Brain microvascular endothelial cell (primary cell): ENCODE results near the gene SLC9A7.

Experiments
- DNase-seq: peaks from one replicate; pipeline ENCODE4 v3.0.0-alpha.2; 2020
- H3K27ac ChIP-seq: fragments of 250-450 bp; sonication (Bioruptor Pico); 2 replicates; pipeline ENCODE4 v1.5.1; 2020; ENCODE audit warnings: mild to moderate bottlenecking, moderate library complexity
- H3K27me3 ChIP-seq: fragments of 250-450 bp; sonication (Bioruptor Pico); replicated peaks from 2 replicates; pipeline ENCODE4 v1.5.1; 2020; ENCODE audit warnings: mild to moderate bottlenecking
- H3K36me3 ChIP-seq: fragments of 250-450 bp; sonication (Bioruptor Pico); replicated peaks from 2 replicates; pipeline ENCODE4 v1.5.1; 2020; ENCODE audit warnings: mild to moderate bottlenecking
- H3K4me3 ChIP-seq: 2 replicates; pipeline ENCODE4 v1.5.1; 2011; ENCODE audit warnings: low read depth, mild to moderate bottlenecking, control low read depth, low read length, moderate library complexity
- CTCF ChIP-seq: IDR thresholded peaks from 2 replicates; pipeline ENCODE4 v1.5.1; 2011; ENCODE audit warnings: low read depth, mild to moderate bottlenecking, moderate library complexity, low read length, control low read depth, inconsistent platforms; ENCODE audit errors: missing control alignments
- in situ Hi-C: cut with HindIII; loops from 2 replicates; pipeline ENCODE4 v1.10.0; 2017; ENCODE audit warnings: low sequenced_read_pairs, low pct_ligation_motif_present

The SLC9A7 gene

GRCh38 chrX:46587158-46587557, 171.8 kb downstream of the SLC9A7 start:
- H3K27me3 ChIP-seq = no peaks in the 10 kb centered on the region
- TF ChIP-seq CTCF = no peak
- H3K36me3 ChIP-seq = no peaks in the 10 kb centered on the region
- H3K4me3 ChIP-seq = no peak overlapping the region
- DNase-seq = peak; percentile 62
- in situ Hi-C loops = no loop called here
- H3K27ac ChIP-seq = peak overlapping the region; percentile 81

- Histone ChIP-seq H3K27me3 (no peaks in the 10 kb centered on the region), H3K36me3 (no peaks in the 10 kb centered on the region), H3K27ac (no peak overlapping the region), H3K4me3 (no peak overlapping the region)
- in situ Hi-C loops = no loop called here
- TF ChIP-seq CTCF = no peak
- no peak for DNase-seq
These were observed 174.2 kb downstream of the SLC9A7 start for GRCh38 chrX:46584736-46585135.

- no peak overlapping the region for H3K4me3 ChIP-seq
- DNase-seq = peak; percentile 69
These were observed 176.0 kb downstream of the SLC9A7 start for GRCh38 chrX:46582966-46583365.

GRCh38 chrX:46582325-46582724, 176.6 kb downstream of the SLC9A7 start:
- no peaks in the 10 kb centered on the region for H3K27me3 ChIP-seq
- TF ChIP-seq CTCF = no peak
- H3K27ac ChIP-seq = peak overlapping the region; percentile 86
- H3K36me3 ChIP-seq = no peaks in the 10 kb centered on the region
- no peak for DNase-seq
- in situ Hi-C loops = no loop called here
- no peak overlapping the region for H3K4me3 ChIP-seq

More at GRCh38 chrX:46582966-46583365, 176.0 kb downstream of the SLC9A7 start:
- in situ Hi-C loops = no loop called here
- Histone ChIP-seq H3K27me3 (no peaks in the 10 kb centered on the region), H3K36me3 (no peaks in the 10 kb centered on the region), H3K27ac (peak overlapping the region; percentile 86)
- TF ChIP-seq CTCF = no peak

GRCh38 chrX:46580613-46581012, 178.3 kb downstream of the SLC9A7 start:
- Histone ChIP-seq H3K27me3 (no peaks in the 10 kb centered on the region), H3K36me3 (no peaks in the 10 kb centered on the region), H3K27ac (no peak overlapping the region), H3K4me3 (no peak overlapping the region)
- DNase-seq = no peak
- no peak for TF ChIP-seq CTCF
- in situ Hi-C loops = no loop called here

GRCh38 chrX:46579250-46579649, 179.7 kb downstream of the SLC9A7 start:
- no peaks in the 10 kb centered on the region for H3K36me3 ChIP-seq
- H3K27ac ChIP-seq = no peak overlapping the region
- no peak overlapping the region for H3K4me3 ChIP-seq
- in situ Hi-C loops = no loop called here
- no peak for TF ChIP-seq CTCF
- DNase-seq = no peak
- H3K27me3 ChIP-seq = no peaks in the 10 kb centered on the region
